DND-41 (cell line): Measurements from ENCODE around the gene KCNK15.
A peak's percentile ranks its signal among the peaks of the same experiment; 100 is the strongest.

Experiments
- ATAC-seq: fragments of 200-7000 bp; cut with Tn5 transposase; 3 replicates; pipeline ENCODE4 v1.9.1; 2021; ENCODE audit warnings: low read depth; ENCODE audit not compliant: insufficient read depth
- DNase-seq: peaks from one replicate; pipeline ENCODE4 v3.0.0-alpha.2; 2020
- H2AFZ ChIP-seq: 2 replicates; pipeline ENCODE4 v1.6.0; 2012; ENCODE audit warnings: low read depth, low read length
- H3K27ac ChIP-seq: 2 replicates; pipeline ENCODE4 v1.5.1; 2012; ENCODE audit warnings: low read length, inconsistent platforms
- H3K27me3 ChIP-seq: fragments of 200-600 bp; sonication (generic); 2 replicates; pipeline ENCODE4 v1.6.0; 2012; ENCODE audit warnings: low read length, mild to moderate bottlenecking, inconsistent platforms; ENCODE audit not compliant: insufficient read depth, poor library complexity
- H3K36me3 ChIP-seq: 2 replicates; pipeline ENCODE4 v1.5.1; 2012; ENCODE audit warnings: low read length, inconsistent platforms; ENCODE audit not compliant: insufficient read depth
- H3K4me1 ChIP-seq: 2 replicates; pipeline ENCODE4 v1.5.1; 2012; ENCODE audit warnings: mild to moderate bottlenecking, low read length; ENCODE audit not compliant: insufficient read depth
- H3K4me2 ChIP-seq: 2 replicates; pipeline ENCODE4 v1.6.0; 2012; ENCODE audit warnings: mild to moderate bottlenecking, moderate library complexity, low read length, inconsistent platforms; ENCODE audit not compliant: insufficient read depth
- H3K4me3 ChIP-seq, 2 experiments: fragments of 200-600 bp in 1 of 2; shearing (Covaris generic) in 1 of 2; 2 replicates each; pipeline ENCODE4 v1.5.1; 2012 to 2016; ENCODE audit warnings: inconsistent platforms in 2 of 2, low read length in 2 of 2, mild to moderate bottlenecking in 2 of 2, low read depth in 1 of 2, moderate library complexity in 1 of 2
- H3K79me2 ChIP-seq: 2 replicates; pipeline ENCODE4 v1.6.0; 2012; ENCODE audit warnings: low read length, inconsistent platforms; ENCODE audit not compliant: insufficient read depth
- H3K9ac ChIP-seq: 2 replicates; pipeline ENCODE4 v1.6.0; 2012; ENCODE audit warnings: low read depth, mild to moderate bottlenecking, inconsistent platforms, low read length, moderate library complexity
- H3K9me3 ChIP-seq: 2 replicates; pipeline ENCODE4 v1.5.1; 2012; ENCODE audit warnings: low read length, moderate library complexity, mild to moderate bottlenecking, inconsistent platforms; ENCODE audit not compliant: insufficient read depth, severe bottlenecking
- H4K20me1 ChIP-seq: 2 replicates; pipeline ENCODE4 v1.6.0; 2012; ENCODE audit warnings: low read length; ENCODE audit not compliant: insufficient read depth
- CTCF ChIP-seq: IDR thresholded peaks from 2 replicates; pipeline ENCODE4 v1.5.1; 2012; ENCODE audit warnings: borderline replicate concordance, low read length, moderate library complexity, mild to moderate bottlenecking; ENCODE audit not compliant: poor library complexity, severe bottlenecking; ENCODE audit errors: extremely low read depth
- EZH2 ChIP-seq: IDR thresholded peaks from 3 replicates; pipeline ENCODE4 v1.6.1; 2012; ENCODE audit warnings: borderline replicate concordance, low read depth, mild to moderate bottlenecking, moderate library complexity, low read length, inconsistent platforms; ENCODE audit not compliant: severe bottlenecking

Gene KCNK15

GRCh38 chr20:44748005-44748370 lies 2.3 kb downstream of the KCNK15 start:
- H3K9ac ChIP-seq, result no peak overlapping the region
- no peaks in the 10 kb centered on the region for H4K20me1 ChIP-seq
- H3K36me3 ChIP-seq, result no peaks in the 10 kb centered on the region
- H3K4me1 ChIP-seq, result no peaks in the 10 kb centered on the region
- peaks cover 29% of the 10 kb centered on the region for H3K27me3 ChIP-seq
- DNase-seq, result no peak
- H3K27ac ChIP-seq, result no peak overlapping the region
- no peak overlapping the region for H3K4me3 ChIP-seq
- ATAC-seq, result no peak
- no peaks in the 10 kb centered on the region for H3K9me3 ChIP-seq
- H3K79me2 ChIP-seq, result no peaks in the 10 kb centered on the region
- TF ChIP-seq CTCF, result no peak
- TF ChIP-seq EZH2, result no peak
- H2AFZ ChIP-seq, result no peak overlapping the region
- H3K4me2 ChIP-seq, result no peak overlapping the region

- no peak overlapping the region for H2AFZ ChIP-seq
- TF ChIP-seq EZH2, result no peak
- peak; percentile 26 for TF ChIP-seq CTCF
- H3K9me3 ChIP-seq, result no peaks in the 10 kb centered on the region
- no peaks in the 10 kb centered on the region for H3K36me3 ChIP-seq
- H3K27ac ChIP-seq, result no peak overlapping the region
- H3K4me1 ChIP-seq, result no peaks in the 10 kb centered on the region
- H3K79me2 ChIP-seq, result no peaks in the 10 kb centered on the region
- H3K9ac ChIP-seq, result no peak overlapping the region
- H4K20me1 ChIP-seq, result no peaks in the 10 kb centered on the region; the same call in 1 of the 2 replicates
- no peak overlapping the region for H3K4me3 ChIP-seq
- no peak for DNase-seq
- no peak for ATAC-seq
- H3K4me2 ChIP-seq, result no peak overlapping the region
- peaks cover 19% of the 10 kb centered on the region for H3K27me3 ChIP-seq
Observed at GRCh38 chr20:44750081-44750805, 4.6 kb downstream of the KCNK15 start.

- no peak overlapping the region for H3K27ac ChIP-seq
- no peak overlapping the region for H3K9ac ChIP-seq
Observed at GRCh38 chr20:44752099-44752931, 6.7 kb downstream of the KCNK15 start.

More at GRCh38 chr20:44752099-44752931, 6.7 kb downstream of the KCNK15 start:
- no peaks in the 10 kb centered on the region for H3K9me3 ChIP-seq
- no peaks in the 10 kb centered on the region for H3K79me2 ChIP-seq
- DNase-seq (no peak), ATAC-seq (no peak)
- peaks cover 4% of the 10 kb centered on the region; the same call in 1 of the 2 replicates for H4K20me1 ChIP-seq
- H3K4me3 ChIP-seq, result no peak overlapping the region
- H3K36me3 ChIP-seq, result no peaks in the 10 kb centered on the region
- H3K4me2 ChIP-seq, result no peak overlapping the region
- H3K4me1 ChIP-seq, result no peaks in the 10 kb centered on the region
- peaks cover under 1% of the 10 kb centered on the region for H3K27me3 ChIP-seq
- no peak overlapping the region for H2AFZ ChIP-seq
- TF ChIP-seq EZH2 (no peak), CTCF (no peak)
